ENCODE data around the gene BEST4. TPM values are rescaled to one million over a fixed set of nuclear protein-coding genes. Genes with fewer than 3 reads are reported as not detected.

BEST4 gene
- total and polyA plus RNA-seq, 2 of the 13 experiments (the other 11 are each of a cell fraction or from before 2014, with no cell fraction given), result 0.77 to 1.4 TPM

DNA sequence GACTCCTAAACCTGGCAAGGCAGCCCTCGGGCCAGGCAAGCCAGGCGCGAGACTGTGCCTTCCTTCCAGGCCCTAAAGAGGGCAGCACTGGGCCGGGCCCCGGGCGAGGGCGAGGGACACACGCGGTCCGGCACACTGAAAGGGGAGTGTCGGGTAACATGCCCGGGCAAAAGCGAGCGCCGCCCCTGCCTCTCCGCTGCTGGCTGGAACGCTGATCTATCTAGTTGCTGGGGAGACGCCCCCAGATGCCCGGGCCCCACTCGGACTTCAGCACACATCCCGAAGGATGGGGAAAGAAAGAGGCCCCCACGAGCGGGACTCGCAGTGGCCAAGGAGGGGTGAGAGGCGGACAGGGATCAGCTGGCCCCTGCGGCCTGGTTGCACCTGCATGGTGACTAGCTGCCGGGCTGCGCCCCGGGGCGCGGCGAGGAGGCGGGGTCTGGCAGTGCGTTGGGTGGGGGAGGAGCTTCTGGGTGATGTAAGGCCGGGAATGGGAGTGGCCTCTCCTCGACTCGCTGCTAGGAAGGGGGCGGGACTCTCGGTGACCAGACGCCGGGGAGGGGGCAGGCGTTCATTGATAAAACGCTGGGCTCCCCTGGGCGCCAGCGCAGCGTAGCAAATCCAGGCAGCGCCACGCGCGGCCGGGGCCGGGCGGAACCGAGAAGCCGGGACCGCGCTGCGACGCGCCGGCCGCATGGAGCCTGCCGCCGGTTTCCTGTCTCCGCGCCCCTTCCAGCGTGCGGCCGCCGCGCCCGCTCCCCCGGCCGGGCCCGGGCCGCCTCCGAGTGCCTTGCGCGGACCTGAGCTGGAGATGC lies 12.0 kb upstream of the BEST4 start, which contains the start of gene PLK3 (continued):
- TF ChIP-seq ZNF326 (CRISPR knock-in tag; IDR thresholded peaks at IDR 0.05; ENCODE audit: borderline replicate concordance), result no peak
- TF ChIP-seq NFATC3 (CRISPR knock-in tag; IDR thresholded peaks at IDR 0.05), result no peak
- TF ChIP-seq ZNF34 (CRISPR knock-in tag; IDR thresholded peaks at IDR 0.05; ENCODE audit: borderline replicate concordance), result peak; percentile 91
- TF ChIP-seq ZNF549 (CRISPR knock-in tag; IDR thresholded peaks at IDR 0.05), result no peak
- no peak for TF ChIP-seq PBX3 (CRISPR knock-in tag; IDR thresholded peaks at IDR 0.05; ENCODE audit: borderline replicate concordance)
- peak; percentile 59; the same call in 1 of the 2 replicates for TF ChIP-seq MIER3 (CRISPR knock-in tag; IDR thresholded peaks at IDR 0.05; ENCODE audit: borderline replicate concordance)
- peak; percentile 85; the same call in 1 of the 2 replicates for TF ChIP-seq REPIN1 (CRISPR knock-in tag; IDR thresholded peaks at IDR 0.05; ENCODE audit: borderline replicate concordance, low read depth)
- TF ChIP-seq KDM6A (CRISPR knock-in tag; IDR thresholded peaks at IDR 0.05; ENCODE audit: low read depth), result peak; percentile 40
- TF ChIP-seq, protein P1, sequence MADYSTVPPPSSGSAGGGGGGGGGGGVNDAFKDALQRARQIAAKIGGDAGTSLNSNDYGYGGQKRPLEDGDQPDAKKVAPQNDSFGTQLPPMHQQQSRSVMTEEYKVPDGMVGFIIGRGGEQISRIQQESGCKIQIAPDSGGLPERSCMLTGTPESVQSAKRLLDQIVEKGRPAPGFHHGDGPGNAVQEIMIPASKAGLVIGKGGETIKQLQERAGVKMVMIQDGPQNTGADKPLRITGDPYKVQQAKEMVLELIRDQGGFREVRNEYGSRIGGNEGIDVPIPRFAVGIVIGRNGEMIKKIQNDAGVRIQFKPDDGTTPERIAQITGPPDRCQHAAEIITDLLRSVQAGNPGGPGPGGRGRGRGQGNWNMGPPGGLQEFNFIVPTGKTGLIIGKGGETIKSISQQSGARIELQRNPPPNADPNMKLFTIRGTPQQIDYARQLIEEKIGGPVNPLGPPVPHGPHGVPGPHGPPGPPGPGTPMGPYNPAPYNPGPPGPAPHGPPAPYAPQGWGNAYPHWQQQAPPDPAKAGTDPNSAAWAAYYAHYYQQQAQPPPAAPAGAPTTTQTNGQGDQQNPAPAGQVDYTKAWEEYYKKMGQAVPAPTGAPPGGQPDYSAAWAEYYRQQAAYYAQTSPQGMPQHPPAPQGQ (CRISPR knock-in tag; IDR thresholded peaks at IDR 0.05; ENCODE audit: borderline replicate concordance), result no peak
- peak; percentile 57; the same call in 1 of the 2 replicates for TF ChIP-seq ZNF775 (CRISPR knock-in tag; IDR thresholded peaks at IDR 0.05; ENCODE audit: borderline replicate concordance)
- TF ChIP-seq, protein P2, sequence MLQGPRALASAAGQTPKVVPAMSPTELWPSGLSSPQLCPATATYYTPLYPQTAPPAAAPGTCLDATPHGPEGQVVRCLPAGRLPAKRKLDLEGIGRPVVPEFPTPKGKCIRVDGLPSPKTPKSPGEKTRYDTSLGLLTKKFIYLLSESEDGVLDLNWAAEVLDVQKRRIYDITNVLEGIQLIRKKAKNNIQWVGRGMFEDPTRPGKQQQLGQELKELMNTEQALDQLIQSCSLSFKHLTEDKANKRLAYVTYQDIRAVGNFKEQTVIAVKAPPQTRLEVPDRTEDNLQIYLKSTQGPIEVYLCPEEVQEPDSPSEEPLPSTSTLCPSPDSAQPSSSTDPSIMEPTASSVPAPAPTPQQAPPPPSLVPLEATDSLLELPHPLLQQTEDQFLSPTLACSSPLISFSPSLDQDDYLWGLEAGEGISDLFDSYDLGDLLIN (CRISPR knock-in tag; IDR thresholded peaks at IDR 0.05; ENCODE audit: borderline replicate concordance), result no peak
- TF ChIP-seq ZNF432 (CRISPR knock-in tag; IDR thresholded peaks at IDR 0.05; ENCODE audit: borderline replicate concordance), result no peak
- TF ChIP-seq NCOA5 (CRISPR knock-in tag; IDR thresholded peaks at IDR 0.05), result no peak
- no peak for TF ChIP-seq HMG20A (CRISPR knock-in tag; IDR thresholded peaks at IDR 0.05; ENCODE audit: borderline replicate concordance)
- TF ChIP-seq RAD21 (CRISPR knock-in tag; IDR thresholded peaks at IDR 0.05), result peak; percentile 92
- no peak for TF ChIP-seq ZFP36L1 (CRISPR knock-in tag; IDR thresholded peaks at IDR 0.05)
- no peak for TF ChIP-seq NONO (IDR thresholded peaks at IDR 0.05)
- TF ChIP-seq NONO (CRISPR knock-in tag; conservative IDR thresholded peaks at IDR 0.05), result peak; percentile 95
- peak; percentile 99 for TF ChIP-seq DMAP1 (CRISPR knock-in tag; IDR thresholded peaks at IDR 0.05)
- TF ChIP-seq IRF9 (CRISPR knock-in tag; IDR thresholded peaks at IDR 0.05; ENCODE audit: borderline replicate concordance), result peak; percentile 82
- TF ChIP-seq TEAD3 (CRISPR knock-in tag; optimal IDR thresholded peaks at IDR 0.05; ENCODE audit: borderline replicate concordance), result peak; percentile 70
- TF ChIP-seq ZNF232 (CRISPR knock-in tag; IDR thresholded peaks at IDR 0.05; ENCODE audit: borderline replicate concordance), result no peak; the same call in 1 of the 2 replicates
- peak; percentile 97 for TF ChIP-seq POLR2AphosphoS5 (IDR thresholded peaks at IDR 0.05; ENCODE audit: low read depth, low read length)
- TF ChIP-seq STAG1 (CRISPR knock-in tag; IDR thresholded peaks at IDR 0.05), result peak; percentile 83
- peak; percentile 66 for TF ChIP-seq SPEN (CRISPR knock-in tag; IDR thresholded peaks at IDR 0.05; ENCODE audit: low read depth)
- peak; percentile 59; the same call in 1 of the 2 replicates for TF ChIP-seq NAIF1 (CRISPR knock-in tag; IDR thresholded peaks at IDR 0.05; ENCODE audit: borderline replicate concordance)

All from HepG2 (cell line).